ENCODE measurements around the gene PPM1D.
"Not testable (repeated sequence)": the region's sequence is repeated elsewhere in the genome, so short reads cannot be mapped to it uniquely, and the experiment has no call there.

The PPM1D gene

DNA sequence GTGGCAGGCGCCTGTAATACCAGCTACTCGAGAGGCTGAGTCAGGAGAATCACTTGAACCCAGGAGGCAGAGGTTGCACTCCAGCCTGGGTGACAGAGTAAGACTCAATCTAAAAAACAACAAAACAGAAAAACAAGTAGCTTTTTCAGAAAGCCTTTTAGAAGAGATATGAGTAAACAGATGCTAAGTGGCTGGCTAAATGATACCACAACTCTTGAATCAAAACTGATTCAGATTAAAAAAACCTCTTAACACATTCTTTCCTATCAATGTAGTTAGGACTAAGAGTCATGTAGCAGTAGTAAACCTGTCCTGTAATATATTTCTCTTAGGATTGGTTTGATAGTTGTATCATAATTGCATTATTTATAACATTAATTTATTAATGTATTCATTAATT is 23.0 kb downstream of the PPM1D start:
- no peak for DNase-seq (ENCODE audit: low read depth)

DNA sequence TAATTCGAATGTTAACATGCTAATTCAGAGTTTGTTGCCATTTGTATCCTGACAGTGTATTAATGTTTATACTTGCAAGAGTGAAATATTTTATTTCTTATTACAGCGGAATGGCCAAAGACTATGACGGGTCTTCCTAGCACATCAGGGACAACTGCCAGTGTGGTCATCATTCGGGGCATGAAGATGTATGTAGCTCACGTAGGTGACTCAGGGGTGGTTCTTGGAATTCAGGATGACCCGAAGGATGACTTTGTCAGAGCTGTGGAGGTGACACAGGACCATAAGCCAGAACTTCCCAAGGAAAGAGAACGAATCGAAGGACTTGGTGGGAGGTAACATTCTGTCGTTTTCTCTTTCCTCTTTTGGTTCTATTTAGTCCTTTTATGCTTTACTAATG is 23.4 kb downstream of the PPM1D start:
- DNase-seq (ENCODE audit: low read depth): no peak

GRCh38 chr17:60627124-60627523 is 27.1 kb downstream of the PPM1D start:
- no peak for DNase-seq (ENCODE audit: low read depth)

GRCh38 chr17:60628252-60628889 is 28.4 kb downstream of the PPM1D start:
- no peak for DNase-seq (ENCODE audit: low read depth)

DNA sequence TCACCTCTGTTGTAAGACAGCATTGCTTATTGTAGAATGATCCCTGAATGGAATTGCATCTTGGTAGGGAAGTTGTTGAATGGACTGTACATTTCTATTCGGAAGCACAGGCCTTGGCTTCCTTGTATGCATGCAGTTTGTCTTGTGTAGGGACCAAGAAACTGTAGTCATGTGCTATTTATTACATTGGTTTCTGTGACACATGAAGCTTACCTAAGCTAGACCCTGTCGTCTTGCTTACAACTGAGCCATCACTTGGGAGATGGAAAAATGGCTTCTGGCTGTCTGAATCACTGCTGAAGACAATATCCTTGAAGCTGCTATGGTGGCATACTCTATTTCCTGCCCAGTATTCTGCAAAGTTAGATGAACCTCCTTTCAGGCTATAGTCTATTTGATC is 29.1 kb downstream of the PPM1D start:
- no peak for DNase-seq (ENCODE audit: low read depth)

DNA sequence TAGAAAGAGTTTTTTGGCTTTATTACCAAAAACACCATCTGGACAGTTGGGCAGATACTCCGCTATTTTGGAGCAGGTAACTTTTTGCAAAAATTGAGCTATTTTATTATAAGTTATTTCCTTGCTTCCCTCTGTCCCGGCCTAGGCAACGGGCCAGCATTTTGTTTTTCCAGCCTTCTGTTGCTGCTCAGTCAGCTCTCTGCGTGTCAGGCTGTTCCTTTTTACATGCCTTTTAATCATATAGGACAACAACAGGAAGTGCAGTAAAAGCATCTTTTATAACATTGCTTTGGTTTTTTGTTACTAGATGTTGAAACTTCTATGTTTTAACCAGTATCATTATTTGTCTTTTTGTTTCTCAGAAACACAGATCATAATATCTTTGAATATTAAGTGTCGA is 30.4 kb downstream of the PPM1D start:
- no peak for DNase-seq (ENCODE audit: low read depth)

DNA sequence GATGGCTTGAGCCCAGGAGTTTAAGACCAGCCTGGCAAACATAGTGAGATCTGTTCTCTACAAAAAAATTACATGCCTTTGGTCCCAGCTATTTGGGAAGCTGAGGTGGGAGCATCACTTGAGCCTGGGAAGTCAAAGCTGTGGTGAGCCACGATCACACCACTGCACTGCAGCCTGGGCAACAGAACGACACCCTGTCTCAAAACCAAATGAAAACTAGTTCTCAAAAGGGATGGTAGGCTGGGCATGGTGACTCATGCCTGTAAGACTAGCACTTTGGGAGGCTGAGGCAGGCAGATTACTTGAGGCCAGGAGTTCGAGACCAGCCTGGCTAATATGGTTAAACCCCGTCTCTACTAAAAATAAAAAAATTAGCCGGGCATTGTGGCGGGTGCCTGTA is 31.1 kb downstream of the PPM1D start:
- DNase-seq (ENCODE audit: low read depth): no peak

DNA sequence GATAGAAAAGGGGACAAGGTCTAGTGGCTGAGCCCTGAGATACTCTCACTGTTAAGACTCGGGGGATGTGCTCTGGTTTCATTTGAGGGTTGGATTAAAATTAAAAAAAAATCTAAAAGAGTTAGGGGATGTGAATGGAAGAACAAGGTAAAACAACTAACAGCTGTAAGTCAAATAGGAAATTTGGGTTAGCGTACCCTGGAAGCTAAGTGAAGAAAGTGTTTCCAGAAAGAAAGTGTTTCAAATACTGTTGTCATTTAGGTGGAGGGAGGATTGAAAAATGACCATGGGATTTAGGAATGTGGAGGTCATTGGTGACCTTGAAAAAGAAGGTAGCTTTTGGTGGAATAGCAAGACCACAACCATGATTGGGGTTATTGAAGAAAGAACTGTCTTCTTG is 37.7 kb downstream of the PPM1D start:
- no peak for DNase-seq (ENCODE audit: low read depth)

DNA sequence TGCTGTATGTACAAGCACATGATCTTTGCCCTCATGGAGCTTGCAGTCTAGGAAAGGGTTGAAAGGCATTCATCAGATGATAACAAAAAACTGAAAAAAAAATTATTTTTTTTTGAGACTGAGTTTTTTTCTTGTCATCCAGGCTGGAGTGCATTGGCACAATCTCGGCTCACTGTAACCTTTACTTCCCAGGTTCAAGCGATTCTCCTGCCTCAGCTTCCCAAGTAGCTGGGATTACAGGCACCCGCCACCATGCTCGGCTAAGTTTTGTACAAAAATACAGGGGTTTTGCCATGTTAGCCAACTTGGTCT is 39.0 kb downstream of the PPM1D start:
- no peak for DNase-seq (ENCODE audit: low read depth)

GRCh38 chr17:60640503-60640902 is 40.5 kb downstream of the PPM1D start:
- DNase-seq (ENCODE audit: low read depth): no peak

GRCh38 chr17:60641126-60641525 is 41.1 kb downstream of the PPM1D start:
- DNase-seq (ENCODE audit: low read depth): no peak

DNA sequence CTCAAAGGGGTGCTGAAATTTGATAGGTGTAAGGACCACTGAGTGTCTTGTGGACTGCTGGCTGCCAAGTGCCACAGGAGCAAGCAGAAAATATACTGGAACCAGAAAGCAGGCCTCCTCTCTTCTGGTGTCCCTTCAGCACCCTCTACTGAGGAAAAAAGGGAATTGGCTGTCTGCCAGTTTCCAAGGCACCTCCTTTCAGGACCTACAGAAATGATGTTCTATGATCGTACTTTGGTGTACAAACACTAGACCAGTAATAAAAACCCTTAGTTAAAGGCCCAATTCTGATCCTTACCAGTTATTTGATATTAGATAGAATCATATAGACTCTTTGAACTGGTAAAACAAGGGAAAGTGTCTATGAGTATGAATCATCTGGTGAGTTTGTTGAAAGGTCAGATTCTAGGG is 41.8 kb downstream of the PPM1D start:
- peak; percentile 9 for DNase-seq (ENCODE audit: low read depth)

GRCh38 chr17:60645918-60646523 is 46.0 kb downstream of the PPM1D start:
- DNase-seq (ENCODE audit: low read depth): no peak

DNA sequence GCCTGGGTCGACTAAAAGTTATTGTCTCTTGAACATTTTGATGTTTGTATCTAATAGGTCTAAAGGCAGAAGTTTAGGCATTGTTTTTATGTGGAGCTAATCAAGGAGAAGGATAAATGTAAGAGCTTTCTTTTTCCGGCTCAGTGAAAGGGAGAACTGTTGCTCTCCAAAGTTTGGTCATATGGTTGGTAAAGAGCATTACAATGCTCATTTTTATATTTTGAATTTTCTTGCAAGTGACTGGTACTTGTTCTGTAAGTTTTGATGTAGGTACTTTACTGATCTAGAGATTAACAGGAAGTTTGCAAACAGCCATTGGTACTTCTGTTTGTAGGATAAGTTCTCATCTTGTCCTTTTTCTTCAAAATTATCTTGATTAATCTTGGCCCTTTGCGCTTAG is 46.7 kb downstream of the PPM1D start:
- no peak for DNase-seq (ENCODE audit: low read depth)

DNA sequence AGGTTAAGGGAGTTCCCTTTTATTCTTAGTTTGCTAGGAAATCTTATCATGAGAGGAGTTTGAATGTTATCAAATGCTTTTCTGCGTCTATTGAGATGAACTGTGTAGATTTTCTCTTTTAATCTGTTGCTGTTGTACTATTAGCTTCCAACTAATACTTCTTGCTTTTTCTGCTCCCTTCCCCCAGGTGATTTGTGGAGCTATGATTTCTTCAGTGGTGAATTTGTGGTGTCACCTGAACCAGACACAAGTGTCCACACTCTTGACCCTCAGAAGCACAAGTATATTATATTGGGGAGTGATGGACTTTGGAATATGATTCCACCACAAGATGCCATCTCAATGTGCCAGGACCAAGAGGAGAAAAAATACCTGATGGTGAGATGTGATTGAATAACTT is 47.7 kb downstream of the PPM1D start:
- no peak for DNase-seq (ENCODE audit: low read depth)

DNA sequence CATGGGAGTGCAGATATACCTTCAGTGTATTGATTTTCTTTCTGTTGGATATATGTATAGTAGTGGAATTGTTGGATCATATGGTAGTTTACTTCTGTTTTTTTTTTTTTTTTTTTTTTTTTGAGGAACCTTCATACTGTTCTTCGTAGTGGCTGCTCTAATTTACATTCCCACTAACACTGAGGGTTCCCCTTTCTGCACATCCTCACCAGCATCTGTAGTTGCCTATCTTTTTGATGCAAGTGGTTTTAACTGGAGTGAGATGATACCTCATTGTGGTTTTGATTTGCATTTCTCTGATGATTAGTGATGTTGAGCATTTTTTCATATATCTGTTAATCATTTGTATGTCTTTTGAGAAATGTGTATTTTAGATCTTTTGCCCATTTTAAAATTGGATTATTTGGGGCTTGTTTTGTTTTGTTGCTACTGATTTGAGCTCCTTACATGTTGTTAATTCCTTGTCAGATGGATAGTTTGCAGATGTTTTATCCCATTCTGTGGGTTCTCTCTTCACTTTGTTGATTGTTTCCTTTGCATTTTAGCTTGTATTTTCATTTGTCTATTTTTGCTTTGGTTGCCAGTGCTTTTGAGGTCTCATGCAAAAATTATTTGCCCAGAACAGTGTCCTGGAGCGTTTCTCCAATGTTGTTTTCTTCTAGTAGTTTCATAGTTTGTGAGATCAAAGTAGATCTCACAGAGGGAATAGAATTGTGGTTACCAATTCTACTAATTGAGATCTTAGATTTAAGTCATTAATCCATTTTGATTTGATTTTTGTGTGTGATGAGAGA is 52.7 kb downstream of the PPM1D start:
- DNase-seq (ENCODE audit: low read depth): no peak

DNA sequence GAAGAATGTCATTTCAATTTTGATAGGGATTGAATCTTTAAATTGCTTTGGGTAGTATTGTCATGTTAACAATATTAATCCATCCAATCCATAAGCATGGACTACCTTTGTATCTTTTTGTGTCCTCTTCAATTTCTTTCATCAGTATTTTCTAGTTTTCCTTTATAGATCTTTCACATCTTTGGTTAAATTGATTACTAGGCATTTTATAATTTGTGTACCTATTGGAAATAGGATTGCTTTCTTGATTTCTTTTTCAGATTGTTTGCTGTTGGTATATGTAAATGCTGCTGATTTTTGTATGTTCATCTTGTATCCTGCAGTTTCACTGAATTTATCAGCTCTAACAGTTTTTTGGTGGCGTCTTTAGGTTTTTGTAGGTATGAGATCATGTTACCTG is 53.6 kb downstream of the PPM1D start:
- no peak for DNase-seq (ENCODE audit: low read depth)

- no peak for DNase-seq (ENCODE audit: low read depth)
Measured at GRCh38 chr17:60656499-60656898, 56.5 kb downstream of the PPM1D start.

GRCh38 chr17:60659156-60659555 is 59.2 kb downstream of the PPM1D start:
- no peak for DNase-seq (ENCODE audit: low read depth)

GRCh38 chr17:60661489-60661888 is 61.5 kb downstream of the PPM1D start:
- DNase-seq (ENCODE audit: low read depth): no peak

DNA sequence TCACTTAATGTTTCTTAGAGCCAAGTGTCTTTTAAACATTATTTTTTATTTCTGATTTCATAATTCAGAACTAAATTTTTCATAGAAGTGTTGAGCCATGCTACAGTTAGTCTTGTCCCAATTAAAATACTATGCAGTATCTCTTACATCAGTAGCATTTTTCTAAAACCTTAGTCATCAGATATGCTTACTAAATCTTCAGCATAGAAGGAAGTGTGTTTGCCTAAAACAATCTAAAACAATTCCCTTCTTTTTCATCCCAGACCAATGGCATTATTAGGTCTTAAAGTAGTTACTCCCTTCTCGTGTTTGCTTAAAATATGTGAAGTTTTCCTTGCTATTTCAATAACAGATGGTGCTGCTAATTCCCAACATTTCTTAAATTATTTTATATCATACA is 64.0 kb downstream of the PPM1D start:
- DNase-seq (ENCODE audit: low read depth): no peak

DNA sequence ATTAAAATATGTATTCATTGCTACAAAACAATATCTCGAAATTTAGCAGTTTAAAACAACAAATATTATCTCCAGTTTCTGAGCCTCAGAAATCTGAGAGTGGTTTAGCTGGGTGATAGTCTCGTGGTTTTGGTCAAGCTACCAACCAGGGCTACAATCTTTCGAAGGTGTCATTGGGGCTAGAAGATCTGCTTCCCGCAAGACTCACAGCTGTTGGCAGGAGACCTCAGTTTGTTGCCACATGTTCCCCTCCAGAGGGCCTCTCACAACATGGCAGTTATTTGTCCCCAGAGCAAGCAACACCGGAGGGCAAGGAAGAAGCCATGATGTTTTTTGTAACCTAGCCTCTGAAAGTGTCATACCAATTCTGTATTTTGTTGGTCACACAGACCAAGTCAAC is 65.6 kb downstream of the PPM1D start:
- no peak for DNase-seq (ENCODE audit: low read depth)

DNA sequence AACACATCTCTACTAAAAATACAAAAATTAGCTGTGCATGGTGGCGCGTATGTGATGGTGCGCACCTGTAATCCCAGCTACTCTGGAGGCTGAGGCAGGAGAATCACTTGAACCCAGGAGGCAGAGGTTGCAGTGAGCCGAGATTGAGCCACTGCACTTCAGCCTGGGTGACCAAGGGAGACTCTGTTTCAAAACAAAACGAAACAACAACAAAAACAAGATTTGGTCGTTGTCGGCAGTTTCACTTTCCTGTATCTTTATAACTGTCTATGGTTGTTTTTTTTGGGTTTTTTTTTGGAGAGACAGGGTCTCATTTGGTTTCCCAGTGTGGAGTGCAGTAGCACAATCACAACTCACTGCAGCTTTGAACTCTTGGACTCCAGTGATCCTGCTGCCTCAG is 68.7 kb downstream of the PPM1D start:
- DNase-seq (ENCODE audit: low read depth): not testable (repeated sequence)

DNA sequence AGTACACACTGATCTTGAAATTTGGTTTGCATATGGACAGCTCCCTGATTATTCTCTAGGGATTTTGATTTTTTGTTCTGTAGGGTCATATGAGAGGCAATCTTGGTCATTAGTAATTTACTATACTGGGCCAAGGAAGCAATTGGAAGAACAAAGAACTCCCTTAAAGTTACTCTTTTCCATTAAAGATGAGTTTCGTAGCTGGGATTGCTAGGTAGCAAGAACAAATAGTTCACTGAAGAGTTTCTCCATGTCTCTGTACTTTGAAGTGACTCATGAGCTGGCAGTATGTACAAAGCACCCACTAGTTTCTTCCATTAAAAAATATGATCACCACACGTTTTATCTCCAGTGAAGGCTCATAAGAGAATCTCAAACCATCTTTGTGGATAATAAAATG is 71.5 kb downstream of the PPM1D start:
- DNase-seq (ENCODE audit: low read depth): no peak

Data from stimulated activated CD8-positive, alpha-beta memory T cell treated with anti-CD3 and anti-CD28 coated beads, Interleukin-12 subunit alpha, Interleukin-12 subunit beta, amount 100 ng/mL, for 1 hour (primary cell).